Erythroblast (primary cell): ENCODE data around the gene KCNJ2.

Source experiments
- GATA1 ChIP-seq: IDR thresholded peaks from 2 replicates; pipeline ENCODE4 v1.6.1; 2011; ENCODE audit warnings: low read depth, mild to moderate bottlenecking, control low read depth, low read length, moderate library complexity
- POLR2A ChIP-seq: IDR thresholded peaks from 2 replicates; pipeline ENCODE4 v1.6.1; 2011; ENCODE audit warnings: mild to moderate bottlenecking, low read length

GRCh38 chr17:70136131-70136530, 33.2 kb upstream of the KCNJ2 start:
- no peak for TF ChIP-seq POLR2A
- no peak for TF ChIP-seq GATA1
